ENCODE measurements around the gene ENPP1. TPM values are rescaled to one million over a fixed set of nuclear protein-coding genes. Genes with fewer than 3 reads are reported as not detected.
"Not testable (repeated sequence)": the region's sequence is repeated elsewhere in the genome, so short reads cannot be mapped to it uniquely, and the experiment has no call there.

ENPP1 gene
- total RNA-seq, 2 donors from 2014 or later: 5.9 to 12.6 TPM

DNA sequence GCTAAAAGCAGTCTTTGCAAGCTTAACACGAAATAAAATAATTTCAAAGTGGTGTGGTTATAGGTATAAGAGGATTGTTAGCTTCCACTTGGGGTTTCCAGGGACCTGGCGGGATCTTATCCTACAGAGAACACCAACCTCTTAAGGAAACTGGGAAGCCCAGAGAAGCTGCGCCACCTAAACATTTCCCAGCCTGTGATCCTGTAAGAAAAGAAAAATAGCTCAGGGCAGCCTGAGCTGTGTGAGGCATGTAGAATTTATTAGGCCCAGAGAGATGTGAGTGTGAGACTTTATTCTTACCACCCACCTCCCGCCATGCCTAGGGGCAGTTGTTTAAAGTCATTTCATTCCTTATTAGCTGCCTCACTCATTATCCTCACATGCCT lies 89.2 kb downstream of the ENPP1 start:
- no peak overlapping the region for H3K4me3 ChIP-seq
- H3K4me1 ChIP-seq: peaks cover 7% of the 10 kb centered on the region
- H3K27ac ChIP-seq: no peak overlapping the region
- DNase-seq: no peak
- TF ChIP-seq, protein P1, sequence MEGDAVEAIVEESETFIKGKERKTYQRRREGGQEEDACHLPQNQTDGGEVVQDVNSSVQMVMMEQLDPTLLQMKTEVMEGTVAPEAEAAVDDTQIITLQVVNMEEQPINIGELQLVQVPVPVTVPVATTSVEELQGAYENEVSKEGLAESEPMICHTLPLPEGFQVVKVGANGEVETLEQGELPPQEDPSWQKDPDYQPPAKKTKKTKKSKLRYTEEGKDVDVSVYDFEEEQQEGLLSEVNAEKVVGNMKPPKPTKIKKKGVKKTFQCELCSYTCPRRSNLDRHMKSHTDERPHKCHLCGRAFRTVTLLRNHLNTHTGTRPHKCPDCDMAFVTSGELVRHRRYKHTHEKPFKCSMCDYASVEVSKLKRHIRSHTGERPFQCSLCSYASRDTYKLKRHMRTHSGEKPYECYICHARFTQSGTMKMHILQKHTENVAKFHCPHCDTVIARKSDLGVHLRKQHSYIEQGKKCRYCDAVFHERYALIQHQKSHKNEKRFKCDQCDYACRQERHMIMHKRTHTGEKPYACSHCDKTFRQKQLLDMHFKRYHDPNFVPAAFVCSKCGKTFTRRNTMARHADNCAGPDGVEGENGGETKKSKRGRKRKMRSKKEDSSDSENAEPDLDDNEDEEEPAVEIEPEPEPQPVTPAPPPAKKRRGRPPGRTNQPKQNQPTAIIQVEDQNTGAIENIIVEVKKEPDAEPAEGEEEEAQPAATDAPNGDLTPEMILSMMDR (IDR thresholded peaks at IDR 0.05): no peak
- H3K9me3 ChIP-seq: no peaks in the 10 kb centered on the region
- no peaks in the 10 kb centered on the region for H3K27me3 ChIP-seq
- H3K9ac ChIP-seq (ENCODE audit: low read depth in 2 of 2, low read length in 2 of 2): no peak overlapping the region
- intact Hi-C loops (cut with DNase I): no loop called here
- H3K36me3 ChIP-seq: no peaks in the 10 kb centered on the region

DNA sequence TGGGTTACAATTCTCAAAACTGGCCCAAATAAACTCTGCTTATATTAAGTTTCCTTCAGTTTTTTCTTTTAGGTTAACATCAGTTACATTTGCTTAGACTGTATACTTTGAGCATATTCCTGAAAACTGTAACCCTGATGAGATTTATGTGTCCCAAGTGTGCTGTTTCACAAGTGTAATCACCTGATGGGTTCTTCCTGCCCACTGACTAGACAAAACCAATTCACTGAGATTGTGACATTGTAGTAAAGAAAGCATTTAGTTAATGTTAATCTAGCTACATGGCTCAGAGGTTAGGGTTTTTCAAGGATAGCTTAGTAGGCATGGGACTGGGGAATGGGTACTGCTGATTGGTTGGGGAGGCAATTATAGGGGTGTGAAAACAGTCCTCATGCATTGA lies 89.8 kb downstream of the ENPP1 start:
- H3K36me3 ChIP-seq: no peaks in the 10 kb centered on the region
- no peaks in the 10 kb centered on the region for H3K27me3 ChIP-seq
- H3K4me3 ChIP-seq: no peak overlapping the region
- peaks cover 1% of the 10 kb centered on the region for H3K4me1 ChIP-seq
- TF ChIP-seq, protein P1 (IDR thresholded peaks at IDR 0.05): no peak
- no peak overlapping the region for H3K27ac ChIP-seq
- no peaks in the 10 kb centered on the region for H3K9me3 ChIP-seq
- no peak for DNase-seq
- no peak overlapping the region for H3K9ac ChIP-seq (ENCODE audit: low read depth in 2 of 2, low read length in 2 of 2)
- intact Hi-C loops (cut with DNase I): no loop called here

- intact Hi-C loops (cut with DNase I): no loop called here
- no peaks in the 10 kb centered on the region for H3K27me3 ChIP-seq
Measured at GRCh38 chr6:131898718-131899117, 90.9 kb downstream of the ENPP1 start.

GRCh38 chr6:131900231-131900630 lies 92.4 kb downstream of the ENPP1 start:
- no peak for DNase-seq
- TF ChIP-seq, protein P1 (IDR thresholded peaks at IDR 0.05): no peak
- Histone ChIP-seq H3K27ac (no peak overlapping the region), H3K27me3 (no peaks in the 10 kb centered on the region), H3K4me3 (no peak overlapping the region), H3K36me3 (no peaks in the 10 kb centered on the region), H3K9ac (ENCODE audit: low read depth in 2 of 2, low read length in 2 of 2) (no peak overlapping the region), H3K9me3 (no peaks in the 10 kb centered on the region), H3K4me1 (no peaks in the 10 kb centered on the region)
- intact Hi-C loops (cut with DNase I): no loop called here

More at GRCh38 chr6:131898718-131899117, 90.9 kb downstream of the ENPP1 start:
- TF ChIP-seq, protein P1 (IDR thresholded peaks at IDR 0.05): no peak
- H3K9me3 ChIP-seq: no peaks in the 10 kb centered on the region
- no peak overlapping the region for H3K9ac ChIP-seq (ENCODE audit: low read depth in 2 of 2, low read length in 2 of 2)
- no peak overlapping the region for H3K4me3 ChIP-seq
- no peaks in the 10 kb centered on the region for H3K4me1 ChIP-seq
- no peak for DNase-seq
- H3K27ac ChIP-seq: no peak overlapping the region
- no peaks in the 10 kb centered on the region for H3K36me3 ChIP-seq

DNA sequence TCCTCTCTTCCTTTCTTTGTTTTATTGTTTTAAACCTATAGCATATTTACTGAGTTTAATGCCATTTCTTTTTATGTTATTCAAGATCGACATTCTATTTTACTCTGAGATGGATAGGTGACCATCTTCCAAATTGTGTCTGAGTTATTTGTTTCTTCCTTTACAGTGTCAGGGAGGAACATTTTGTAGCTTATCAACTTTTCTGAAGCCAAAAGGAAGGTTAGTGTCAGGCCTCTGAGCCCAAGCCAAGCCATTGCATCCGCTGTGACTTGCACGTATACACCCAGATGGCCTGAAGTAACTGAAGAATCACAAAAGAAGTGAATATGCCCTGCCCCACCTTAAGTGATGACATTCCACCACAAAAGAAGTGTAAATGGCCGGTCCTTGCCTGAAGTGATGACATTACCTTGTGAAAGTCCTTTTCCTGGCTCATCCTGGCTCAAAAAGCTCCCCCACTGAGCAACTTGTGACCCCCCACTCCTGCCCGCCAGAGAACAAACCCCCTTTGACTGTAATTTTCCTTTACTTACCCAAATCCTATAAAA lies 93.6 kb downstream of the ENPP1 start:
- H3K4me3 ChIP-seq; DNase-seq; H3K4me1 ChIP-seq; H3K9me3 ChIP-seq; H3K9ac ChIP-seq (ENCODE audit: low read depth in 2 of 2, low read length in 2 of 2); H3K27me3 ChIP-seq; H3K27ac ChIP-seq; intact Hi-C loops (cut with DNase I); H3K36me3 ChIP-seq: not testable (repeated sequence)

DNA sequence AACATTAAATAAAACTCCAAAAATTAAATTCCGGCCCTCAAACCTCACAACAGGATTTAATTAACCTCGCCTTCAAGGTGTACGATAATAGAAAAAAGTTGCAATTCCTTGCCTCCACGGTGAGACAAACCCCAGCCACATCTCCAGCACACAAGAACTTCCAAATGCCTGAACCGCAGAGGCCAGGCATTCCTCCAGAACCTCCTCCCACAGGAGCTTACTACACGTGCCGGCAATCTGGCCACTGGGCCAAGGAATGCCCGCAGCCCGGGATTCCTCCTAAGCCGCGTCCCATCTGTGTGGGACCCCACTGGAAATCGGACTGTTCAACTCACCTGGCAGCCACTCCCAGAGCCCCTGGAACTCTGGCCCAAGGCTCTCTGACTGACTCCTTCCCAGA lies 95.9 kb downstream of the ENPP1 start:
- DNase-seq; H3K4me1 ChIP-seq; H3K9ac ChIP-seq (ENCODE audit: low read depth in 2 of 2, low read length in 2 of 2); H3K4me3 ChIP-seq; H3K27me3 ChIP-seq; H3K27ac ChIP-seq; H3K36me3 ChIP-seq; intact Hi-C loops (cut with DNase I); H3K9me3 ChIP-seq: not testable (repeated sequence)

- H3K9ac ChIP-seq (ENCODE audit: low read depth in 2 of 2, low read length in 2 of 2); H3K9me3 ChIP-seq; H3K27ac ChIP-seq; intact Hi-C loops (cut with DNase I); H3K4me1 ChIP-seq; H3K4me3 ChIP-seq; H3K27me3 ChIP-seq; DNase-seq; H3K36me3 ChIP-seq: not testable (repeated sequence)
Measured at GRCh38 chr6:131908787-131909186, 101.0 kb downstream of the ENPP1 start.

All from colonic mucosa (tissue), 4 donors.